ENCODE results near the gene MATN3. TPM values are rescaled to one million over a fixed set of nuclear protein-coding genes. Genes with fewer than 3 reads are reported as not detected.

The MATN3 gene
- total and polyA plus RNA-seq, 2 of the 13 experiments (the other 11 are each of a cell fraction or from before 2014, with no cell fraction given), result 36.1 to 208 TPM

DNA sequence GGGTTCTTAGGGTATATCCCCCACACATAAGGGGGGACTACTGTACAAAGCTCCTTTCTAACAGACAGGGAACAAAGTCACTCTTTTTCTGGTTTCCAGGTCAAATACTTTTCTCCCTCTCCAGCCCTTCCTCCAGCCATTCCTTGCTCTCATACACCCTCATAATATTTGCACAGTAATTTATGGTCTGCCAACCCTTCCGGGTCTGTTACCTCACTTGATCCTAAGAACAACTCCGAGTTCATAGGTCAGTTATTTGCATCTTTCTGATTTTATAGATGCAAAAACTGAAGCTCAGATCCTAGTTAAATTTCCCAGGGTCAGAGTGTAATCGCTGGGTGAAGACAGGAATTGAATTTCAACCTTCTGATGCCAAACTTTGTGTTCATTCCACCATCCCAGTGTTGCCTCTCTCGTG lies 14.8 kb upstream of the MATN3 start:
- peak; percentile 90 for DNase-seq (ENCODE audit: low spot score)
- no peak for TF ChIP-seq ZC3H13 (CRISPR knock-in tag; IDR thresholded peaks at IDR 0.05)
- TF ChIP-seq, protein P1, sequence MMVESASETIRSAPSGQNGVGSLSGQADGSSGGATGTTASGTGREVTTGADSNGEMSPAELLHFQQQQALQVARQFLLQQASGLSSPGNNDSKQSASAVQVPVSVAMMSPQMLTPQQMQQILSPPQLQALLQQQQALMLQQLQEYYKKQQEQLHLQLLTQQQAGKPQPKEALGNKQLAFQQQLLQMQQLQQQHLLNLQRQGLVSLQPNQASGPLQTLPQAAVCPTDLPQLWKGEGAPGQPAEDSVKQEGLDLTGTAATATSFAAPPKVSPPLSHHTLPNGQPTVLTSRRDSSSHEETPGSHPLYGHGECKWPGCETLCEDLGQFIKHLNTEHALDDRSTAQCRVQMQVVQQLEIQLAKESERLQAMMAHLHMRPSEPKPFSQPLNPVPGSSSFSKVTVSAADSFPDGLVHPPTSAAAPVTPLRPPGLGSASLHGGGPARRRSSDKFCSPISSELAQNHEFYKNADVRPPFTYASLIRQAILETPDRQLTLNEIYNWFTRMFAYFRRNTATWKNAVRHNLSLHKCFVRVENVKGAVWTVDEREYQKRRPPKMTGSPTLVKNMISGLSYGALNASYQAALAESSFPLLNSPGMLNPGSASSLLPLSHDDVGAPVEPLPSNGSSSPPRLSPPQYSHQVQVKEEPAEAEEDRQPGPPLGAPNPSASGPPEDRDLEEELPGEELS (CRISPR knock-in tag; IDR thresholded peaks at IDR 0.05), result peak; percentile 54
- TF ChIP-seq BCL6 (CRISPR knock-in tag; IDR thresholded peaks at IDR 0.05), result peak; percentile 74
- TF ChIP-seq ZNF790 (CRISPR knock-in tag; IDR thresholded peaks at IDR 0.05; ENCODE audit: borderline replicate concordance), result no peak
- peak; percentile 76 for TF ChIP-seq TEAD3 (CRISPR knock-in tag; optimal IDR thresholded peaks at IDR 0.05; ENCODE audit: borderline replicate concordance)
- no peak for TF ChIP-seq ZNF703 (CRISPR knock-in tag; IDR thresholded peaks at IDR 0.05; ENCODE audit: borderline replicate concordance)
- TF ChIP-seq, protein P2, sequence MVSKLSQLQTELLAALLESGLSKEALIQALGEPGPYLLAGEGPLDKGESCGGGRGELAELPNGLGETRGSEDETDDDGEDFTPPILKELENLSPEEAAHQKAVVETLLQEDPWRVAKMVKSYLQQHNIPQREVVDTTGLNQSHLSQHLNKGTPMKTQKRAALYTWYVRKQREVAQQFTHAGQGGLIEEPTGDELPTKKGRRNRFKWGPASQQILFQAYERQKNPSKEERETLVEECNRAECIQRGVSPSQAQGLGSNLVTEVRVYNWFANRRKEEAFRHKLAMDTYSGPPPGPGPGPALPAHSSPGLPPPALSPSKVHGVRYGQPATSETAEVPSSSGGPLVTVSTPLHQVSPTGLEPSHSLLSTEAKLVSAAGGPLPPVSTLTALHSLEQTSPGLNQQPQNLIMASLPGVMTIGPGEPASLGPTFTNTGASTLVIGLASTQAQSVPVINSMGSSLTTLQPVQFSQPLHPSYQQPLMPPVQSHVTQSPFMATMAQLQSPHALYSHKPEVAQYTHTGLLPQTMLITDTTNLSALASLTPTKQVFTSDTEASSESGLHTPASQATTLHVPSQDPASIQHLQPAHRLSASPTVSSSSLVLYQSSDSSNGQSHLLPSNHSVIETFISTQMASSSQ (IDR thresholded peaks at IDR 0.05; ENCODE audit: low read depth), result 0 out of 2 replicates have a peak, but pooled peaks have one; percentile 15
- TF ChIP-seq, protein P2 (CRISPR knock-in tag; IDR thresholded peaks at IDR 0.05; ENCODE audit: borderline replicate concordance), result peak; percentile 52; the same call in 1 of the 2 replicates
- TF ChIP-seq ZNF12 (CRISPR knock-in tag; IDR thresholded peaks at IDR 0.05), result peak; percentile 81; the same call in 1 of the 2 replicates
- peak; percentile 94; the same call in 1 of the 2 replicates for TF ChIP-seq HOXA9 (CRISPR knock-in tag; IDR thresholded peaks at IDR 0.05; ENCODE audit: borderline replicate concordance)
- 0 out of 2 replicates have a peak, but pooled peaks have one; percentile 41 for TF ChIP-seq DPF2 (CRISPR knock-in tag; IDR thresholded peaks at IDR 0.05; ENCODE audit: borderline replicate concordance, low read depth)
- no peak for TF ChIP-seq NFIB (CRISPR knock-in tag; IDR thresholded peaks at IDR 0.05; ENCODE audit: borderline replicate concordance)
- peak; percentile 55 for TF ChIP-seq PPARG (CRISPR knock-in tag; conservative IDR thresholded peaks at IDR 0.05)
- peak; percentile 90 for TF ChIP-seq ETV5 (CRISPR knock-in tag; IDR thresholded peaks at IDR 0.05; ENCODE audit: borderline replicate concordance)
- TF ChIP-seq HMG20A (CRISPR knock-in tag; IDR thresholded peaks at IDR 0.05; ENCODE audit: borderline replicate concordance), result peak; percentile 73; the same call in 1 of the 2 replicates
- no peak for TF ChIP-seq ZBTB1 (CRISPR knock-in tag; IDR thresholded peaks at IDR 0.05; ENCODE audit: borderline replicate concordance)
- TF ChIP-seq CREB1 (IDR thresholded peaks at IDR 0.05), result no peak
- peak; percentile 21; the same call in 1 of the 2 replicates for TF ChIP-seq CREB1 (CRISPR knock-in tag; IDR thresholded peaks at IDR 0.05)
- TF ChIP-seq JDP2 (CRISPR knock-in tag; IDR thresholded peaks at IDR 0.05; ENCODE audit: borderline replicate concordance), result no peak
- TF ChIP-seq KAT8 (CRISPR knock-in tag; IDR thresholded peaks at IDR 0.05), result peak; percentile 58; the same call in 1 of the 2 replicates

More for the DNA sequence above, 14.8 kb upstream of the MATN3 start:
- POLR2A ChIA-PET, result interaction anchor here (1.6 to 5.6 kb wide), 5 partner anchors 12 to 37 kb away, joined by 4 to 42 read pairs (median 7); partner anchors contain the start of genes LAPTM4A, MATN3 and WDR35
- Histone ChIP-seq H3K27ac (ENCODE audit: extremely low read length, insufficient read depth, low read length) (peak overlapping the region; percentile 53), H3K4me3 (replicated peaks in 1 of 3; ENCODE audit: insufficient read depth in 1 of 3, low read depth in 2 of 3, low read length in 3 of 3) (peak overlapping the region in 1 of 3 experiments; percentile 0; a peak in 1 of 6 replicates), H3K27me3 (ENCODE audit: control insufficient read depth in 1 of 2, insufficient read depth in 2 of 2, low read length in 2 of 2) (no peaks in the 10 kb centered on the region), H3K36me3 (replicated peaks in 1 of 2; ENCODE audit: control insufficient read depth in 1 of 2, insufficient read depth in 2 of 2, low read length in 2 of 2) (peaks cover 4 to 22% of the 10 kb centered on the region in 2 experiments; a peak in 4 of 5 replicates), H3K9ac (ENCODE audit: insufficient read depth, low read depth, low read length) (no peak overlapping the region), H4K20me1 (ENCODE audit: insufficient read depth, low read length) (no peaks in the 10 kb centered on the region), H3K9me3 (ENCODE audit: low read length) (no peaks in the 10 kb centered on the region), H3K4me1 (ENCODE audit: insufficient read depth, low read length) (peaks cover 21% of the 10 kb centered on the region), H3K4me2 (ENCODE audit: low read depth, low read length) (peak overlapping the region; percentile 33), H2AFZ (ENCODE audit: low read length) (no peak overlapping the region), H3K79me2 (ENCODE audit: insufficient read depth, low read length) (no peaks in the 10 kb centered on the region)
- intact Hi-C loops (cut with micrococcal nuclease; ENCODE audit: unreplicated experiment) (no loop called here), in situ Hi-C loops (cut with HindIII; ENCODE audit: extremely low pct_ligation_motif_present, low pct_unique_long_range_greater_than_20kb) (no loop called here)
- WGBS (ENCODE audit: low lambda C conversion rate), result 18% methylated on average over 4 of the region's 4 CpGs
- ATAC-seq (peak; percentile 94), FAIRE-seq (peak; percentile 51)
- no TSS peak for BruUV-seq (replicated peaks)
- CTCF ChIA-PET (ENCODE audit: low intra/inter-chr PET ratio, low total read pairs), result interaction anchor here (1.3 kb wide), 1 partner anchor 12 kb away, joined by 3 read pairs; no protein-coding TSS in a partner anchor

All from HepG2 (cell line).